GM19239 (cell line): ENCODE data around the gene NFIA.

Experiments used
- DNase-seq: peaks from one replicate; pipeline ENCODE4 v3.0.0; 2011; ENCODE audit warnings: low spot score; ENCODE audit not compliant: insufficient read length
- FAIRE-seq: peaks from 2 replicates; lab custom pipeline; 2011; peaks lifted over from hg19 to GRCh38; lab: Jason Lieb, UNC

NFIA gene

DNA sequence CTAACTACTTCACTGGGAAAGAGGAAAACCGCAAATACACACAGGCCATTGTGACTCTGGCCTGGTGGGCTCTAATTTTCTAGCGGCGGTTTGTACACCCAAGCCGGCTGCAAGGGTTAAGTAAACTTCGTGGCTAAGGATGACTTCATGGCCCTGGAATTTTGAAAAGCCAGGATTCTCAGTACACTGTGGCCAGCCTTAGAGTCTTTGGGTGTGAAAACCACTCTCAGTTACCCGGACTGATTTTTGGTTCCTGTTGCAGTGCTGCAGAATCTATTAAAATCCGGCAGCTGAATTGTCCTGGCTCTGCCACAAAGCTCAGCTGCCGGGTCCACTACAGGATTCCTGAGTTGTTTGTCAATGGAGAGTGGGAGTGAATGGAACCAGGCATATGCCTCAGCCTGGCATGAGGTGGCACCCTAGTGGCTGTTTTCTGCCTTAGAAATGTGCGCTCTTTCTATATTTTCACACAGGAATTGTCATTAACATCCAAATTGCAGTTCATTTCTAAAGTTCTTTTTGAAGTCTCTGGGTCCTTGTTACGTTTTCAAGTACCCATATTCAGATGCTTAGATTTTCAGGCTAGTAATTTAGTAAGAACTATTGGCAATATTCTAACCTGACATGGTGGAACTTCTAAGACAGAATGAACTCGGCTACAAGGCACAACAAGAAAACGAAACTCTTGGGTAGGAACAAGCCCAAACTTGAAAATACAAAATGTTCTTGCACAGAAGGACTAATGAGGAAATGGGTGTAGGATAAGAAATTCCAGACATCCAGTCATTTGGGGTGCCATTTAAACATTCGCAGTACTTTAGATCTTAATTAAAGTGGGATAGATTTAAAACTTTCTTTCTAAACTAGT, 255.9 kb downstream of the NFIA start:
- FAIRE-seq (no peak), DNase-seq (no peak)

GRCh38 chr1:61338899-61339298, 256.5 kb downstream of the NFIA start:
- DNase-seq (no peak), FAIRE-seq (no peak)

GRCh38 chr1:61341426-61341825, 259.1 kb downstream of the NFIA start:
- DNase-seq (no peak), FAIRE-seq (no peak)

GRCh38 chr1:61343734-61344420, 261.5 kb downstream of the NFIA start:
- DNase-seq (no peak), FAIRE-seq (no peak)

DNA sequence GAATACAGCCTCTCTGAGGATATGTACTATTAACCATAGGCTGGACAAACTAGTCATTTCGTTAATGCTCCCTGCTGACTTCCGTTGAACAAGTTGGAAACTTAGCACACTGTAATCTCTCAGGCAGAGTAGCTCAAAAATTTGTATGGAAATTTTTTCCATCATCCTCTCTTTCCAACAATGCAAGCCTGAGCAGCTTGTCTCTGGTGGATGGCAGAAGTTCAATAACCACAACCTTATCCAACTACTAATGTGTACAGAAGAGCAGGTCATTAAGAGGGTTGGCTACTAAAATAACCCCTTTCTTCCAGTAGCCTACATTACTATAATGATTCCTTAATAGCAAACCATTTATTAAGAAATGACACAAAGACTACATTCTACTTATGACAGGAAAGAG, 262.3 kb downstream of the NFIA start:
- no peak for FAIRE-seq
- DNase-seq = no peak

- no peak for FAIRE-seq
- no peak for DNase-seq
Observed at GRCh38 chr1:61348025-61348665, 265.8 kb downstream of the NFIA start.

- DNase-seq (no peak), FAIRE-seq (no peak)
Observed at GRCh38 chr1:61352845-61353435, 270.6 kb downstream of the NFIA start.

GRCh38 chr1:61353797-61354406, 271.5 kb downstream of the NFIA start:
- FAIRE-seq (no peak), DNase-seq (no peak)

DNA sequence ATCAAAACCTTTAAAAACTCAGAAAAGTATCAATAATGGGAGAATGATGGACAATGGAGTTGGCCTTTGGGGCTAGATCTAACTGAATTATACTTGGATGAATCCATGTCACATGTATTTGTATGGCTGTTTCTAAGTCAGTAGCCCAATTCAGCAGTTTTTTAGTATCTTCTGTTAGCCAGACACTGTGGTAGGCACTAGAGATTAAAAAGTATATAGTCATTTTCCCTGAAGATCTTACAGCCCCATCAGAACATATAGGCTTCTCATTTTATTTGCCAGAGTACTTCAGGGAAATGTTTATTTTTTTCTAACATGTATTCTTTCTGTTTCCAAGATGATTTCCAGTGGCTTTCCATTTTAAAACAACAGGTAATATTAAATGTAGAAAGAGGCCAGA, 273.7 kb downstream of the NFIA start:
- FAIRE-seq = no peak
- DNase-seq = no peak

DNA sequence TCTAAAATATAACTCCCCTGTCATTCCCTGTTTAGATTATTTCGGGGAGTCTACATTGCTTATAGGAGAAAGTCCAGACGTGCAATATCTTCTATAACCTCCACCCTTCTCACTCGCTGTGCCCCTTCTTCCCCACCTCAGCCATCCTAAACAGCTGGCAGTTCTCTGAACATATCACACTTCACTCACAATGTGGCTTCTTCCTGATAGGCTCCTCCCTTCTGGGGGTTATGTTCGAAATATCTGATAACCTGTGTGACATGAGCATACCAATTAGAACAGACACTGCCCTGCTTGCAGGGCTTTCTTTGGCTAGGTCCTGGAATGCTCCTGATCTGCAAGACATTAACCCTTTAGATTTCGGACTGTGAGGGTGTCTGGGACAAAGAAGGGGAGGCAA, 274.6 kb downstream of the NFIA start:
- DNase-seq = no peak
- no peak for FAIRE-seq

DNA sequence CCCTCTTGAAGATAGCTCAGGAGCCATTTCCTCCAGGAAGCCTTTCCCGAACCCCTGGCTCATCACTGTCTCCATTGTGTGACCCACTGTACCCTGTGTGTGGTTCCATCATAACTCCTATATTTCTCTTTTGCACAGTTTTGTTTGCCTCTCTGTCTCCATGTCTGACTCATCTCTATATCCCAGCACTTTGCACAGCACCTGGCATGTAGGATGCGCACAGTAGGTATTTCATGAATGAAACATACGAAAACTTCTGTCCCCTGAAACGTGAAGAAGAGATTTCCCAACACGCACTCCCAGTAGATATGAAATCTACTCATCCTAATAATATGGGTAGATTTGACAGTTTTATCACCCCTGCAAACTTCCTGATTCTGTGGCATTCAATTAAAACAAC, 275.2 kb downstream of the NFIA start:
- DNase-seq = no peak
- FAIRE-seq = no peak

- FAIRE-seq (no peak), DNase-seq (no peak)
Observed at GRCh38 chr1:61358770-61359455, 276.6 kb downstream of the NFIA start.

GRCh38 chr1:61361931-61362330, 279.6 kb downstream of the NFIA start:
- DNase-seq (no peak), FAIRE-seq (no peak)

DNA sequence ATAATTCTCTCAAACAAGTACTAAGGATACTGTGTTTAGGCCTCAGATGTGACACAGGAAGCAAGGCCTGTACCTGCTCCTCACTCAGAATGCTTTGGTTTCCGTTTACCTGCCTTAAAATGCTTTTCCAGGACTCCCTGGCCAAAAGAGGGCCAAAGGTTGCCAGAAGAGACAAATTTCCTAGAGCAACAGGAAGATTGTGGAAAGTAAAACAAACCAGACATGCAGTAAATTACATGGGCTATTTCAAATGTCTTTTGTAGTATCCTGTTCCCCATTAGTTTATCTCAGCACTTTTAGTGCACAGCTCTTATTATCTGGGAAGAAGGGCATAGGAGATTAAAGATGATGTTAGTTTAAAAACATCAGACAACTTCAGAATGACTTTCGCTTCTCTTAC, 280.0 kb downstream of the NFIA start:
- no peak for FAIRE-seq
- DNase-seq = no peak

DNA sequence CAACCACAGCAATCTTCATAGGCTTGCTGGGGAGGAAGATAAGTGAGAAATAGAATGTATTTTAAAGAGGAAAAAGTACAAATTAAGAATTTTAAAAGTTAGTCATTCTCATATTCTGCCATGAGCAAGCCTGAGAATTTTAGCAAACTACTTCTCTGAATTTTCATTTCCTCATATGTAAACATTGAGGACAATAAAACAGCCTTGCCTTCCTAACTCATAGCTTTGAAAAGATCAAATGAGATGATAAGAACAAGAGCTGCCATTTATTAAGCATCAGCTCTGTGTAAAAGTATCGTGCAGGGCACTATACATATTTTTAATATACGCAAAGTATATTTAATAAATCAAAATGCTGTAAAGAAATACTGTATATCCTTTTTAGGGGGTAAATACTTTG, 286.0 kb downstream of the NFIA start:
- no peak for DNase-seq
- FAIRE-seq = no peak

DNA sequence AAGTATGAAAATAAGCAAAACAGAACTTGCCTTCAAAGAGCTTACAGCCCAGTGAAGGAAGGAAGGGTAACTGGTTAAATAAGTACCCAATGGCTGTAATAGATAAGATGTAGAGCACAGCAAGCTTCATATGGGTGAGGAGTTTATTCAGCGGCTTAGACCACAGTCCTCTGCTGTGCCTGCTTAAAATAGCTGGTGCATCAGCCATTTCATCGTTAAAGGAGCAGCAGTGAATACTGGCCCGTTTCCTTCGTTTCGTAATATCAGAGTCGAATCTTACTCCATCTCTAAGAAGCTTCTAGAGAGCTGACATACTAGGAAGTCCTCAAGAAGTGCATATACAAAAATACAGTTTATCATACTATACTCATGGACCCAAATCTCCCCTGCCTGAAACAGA, 286.5 kb downstream of the NFIA start:
- FAIRE-seq = no peak
- DNase-seq = no peak

DNA sequence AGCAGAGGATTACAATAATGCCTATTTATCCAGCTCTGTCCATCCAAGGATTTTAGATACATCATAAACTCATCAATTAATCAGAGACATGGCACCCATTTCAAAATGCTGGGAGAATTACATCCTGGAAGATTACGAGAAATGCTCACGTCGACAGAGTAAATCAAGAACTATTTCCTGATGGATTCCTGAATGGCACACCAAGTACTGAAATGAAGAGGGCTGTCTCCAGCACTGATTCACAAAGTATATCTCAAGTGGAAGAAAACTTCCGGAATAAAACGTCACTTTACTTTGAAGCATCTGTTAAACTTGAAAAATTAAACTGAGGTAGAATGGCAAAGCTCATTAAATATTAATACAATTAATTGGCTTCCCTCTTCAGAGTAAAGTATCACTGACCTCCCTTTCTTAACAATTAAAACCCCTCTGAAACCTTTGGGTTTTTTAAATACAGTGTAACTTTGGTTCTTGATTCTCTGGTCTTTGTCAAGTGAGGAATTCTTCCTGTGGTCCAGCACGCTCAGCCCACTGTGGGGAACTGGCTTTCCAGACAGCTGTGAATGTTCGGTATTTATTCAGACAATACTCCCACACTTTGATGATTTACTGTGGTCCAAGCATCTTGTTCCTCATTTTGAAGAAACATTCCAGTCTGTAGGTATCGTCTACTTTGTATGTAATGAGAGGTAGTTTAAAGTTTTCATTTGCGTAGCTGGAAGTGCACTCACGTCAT, 288.0 kb downstream of the NFIA start:
- DNase-seq (no peak), FAIRE-seq (no peak)

DNA sequence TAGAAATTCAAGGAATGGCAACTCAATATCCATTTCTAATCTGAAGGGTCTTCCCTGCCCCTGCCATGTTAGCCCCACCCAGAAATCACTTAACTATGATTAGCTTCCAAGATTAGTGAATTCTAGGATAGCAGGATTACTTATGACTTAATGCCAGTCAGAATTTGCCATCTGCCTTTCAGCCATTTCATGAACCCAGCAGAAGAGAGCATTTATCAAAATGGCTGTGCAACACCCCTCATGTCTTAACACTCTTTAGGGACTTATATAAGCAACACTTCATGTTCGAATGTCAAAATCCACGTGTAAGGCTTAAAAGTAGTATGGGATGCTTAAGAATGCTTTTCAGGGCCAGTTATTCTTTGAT, 288.5 kb downstream of the NFIA start:
- no peak for FAIRE-seq
- no peak for DNase-seq

GRCh38 chr1:61372944-61373343, 290.6 kb downstream of the NFIA start:
- DNase-seq (no peak), FAIRE-seq (no peak)
